ENCODE measurements around the gene IFI6. TPM values are rescaled to one million over a fixed set of nuclear protein-coding genes. Genes with fewer than 3 reads are reported as not detected.

The IFI6 gene
- total and polyA plus RNA-seq, 2 of the 13 experiments (the other 11 are each of a cell fraction or from before 2014, with no cell fraction given): 12.9 to 13.2 TPM

GRCh38 chr1:27659497-27660299 is 12.3 kb downstream of the IFI6 start (continued):
- TF ChIP-seq ELF1 (CRISPR knock-in tag; IDR thresholded peaks at IDR 0.05) (peak; percentile 88), AKAP8 (CRISPR knock-in tag; IDR thresholded peaks at IDR 0.05) (no peak), CREB1 (IDR thresholded peaks at IDR 0.05) (peak; percentile 86), CREB1 (CRISPR knock-in tag; IDR thresholded peaks at IDR 0.05) (peak; percentile 88), ZGPAT (CRISPR knock-in tag; IDR thresholded peaks at IDR 0.05) (0 out of 2 replicates have a peak, but pooled peaks have one; percentile 12), ZNF772 (CRISPR knock-in tag; IDR thresholded peaks at IDR 0.05) (no peak), RORA (CRISPR knock-in tag; IDR thresholded peaks at IDR 0.05) (no peak), ATF1 (CRISPR knock-in tag; IDR thresholded peaks at IDR 0.05) (0 out of 2 replicates have a peak, but pooled peaks have one; percentile 22), NRL (CRISPR knock-in tag; IDR thresholded peaks at IDR 0.05; ENCODE audit: borderline replicate concordance) (no peak), HOXA3 (CRISPR knock-in tag; IDR thresholded peaks at IDR 0.05) (peak; percentile 90), MTF1 (CRISPR knock-in tag; IDR thresholded peaks at IDR 0.05) (no peak), KDM2A (CRISPR knock-in tag; IDR thresholded peaks at IDR 0.05; ENCODE audit: borderline replicate concordance, low read depth) (peak; percentile 55; the same call in 1 of the 2 replicates), ZNF570 (CRISPR knock-in tag; IDR thresholded peaks at IDR 0.05; ENCODE audit: borderline replicate concordance) (no peak), ZNF687 (CRISPR knock-in tag; IDR thresholded peaks at IDR 0.05) (peak; percentile 59), ZNF784 (CRISPR knock-in tag; IDR thresholded peaks at IDR 0.05; ENCODE audit: borderline replicate concordance) (no peak), ZNF263 (CRISPR knock-in tag; IDR thresholded peaks at IDR 0.05) (no peak), ZNF256 (CRISPR knock-in tag; conservative IDR thresholded peaks at IDR 0.05) (no peak), HOXA7 (CRISPR knock-in tag; IDR thresholded peaks at IDR 0.05) (no peak), ZNF546 (CRISPR knock-in tag; conservative IDR thresholded peaks at IDR 0.05) (no peak), ZFY (CRISPR knock-in tag; IDR thresholded peaks at IDR 0.05) (peak; percentile 16; the same call in 1 of the 2 replicates), ZFX (CRISPR knock-in tag; IDR thresholded peaks at IDR 0.05; ENCODE audit: low read depth) (peak; percentile 39; the same call in 1 of the 2 replicates), FOXC1 (CRISPR knock-in tag; IDR thresholded peaks at IDR 0.05; ENCODE audit: borderline replicate concordance) (no peak), ATF7 (IDR thresholded peaks at IDR 0.05) (peak; percentile 19; the same call in 1 of the 2 replicates), ATF7 (CRISPR knock-in tag; IDR thresholded peaks at IDR 0.05) (no peak)
